Upper lobe of left lung (tissue), 4 donors: Measurements from ENCODE around the gene PPM1G.

ENCODE experiments used
- CTCF ChIP-seq, 6 experiments: fragments of 450-650 bp in 4 of 6; fragments of 200-600 bp in 2 of 6; sonication (generic) in 2 of 6; IDR thresholded peaks; one replicate each; pipeline ENCODE4 v1.5.1; 2016 to 2019; ENCODE audit warnings: antibody characterized with exemption in 6 of 6
- EP300 ChIP-seq, 4 donors: sonication (generic); formaldehyde crosslinking; IDR thresholded peaks; one replicate each; pipeline ENCODE4 v1.5.1; 2017; ENCODE audit warnings: antibody characterized with exemption in 4 of 4, control low read depth in 2 of 4
- POLR2A ChIP-seq, 4 donors: fragments of 450-650 bp; IDR thresholded peaks; one replicate each; pipeline ENCODE4 v1.5.1; 2016 to 2017; ENCODE audit warnings: antibody characterized with exemption in 4 of 4, mild to moderate bottlenecking in 2 of 4

DNA sequence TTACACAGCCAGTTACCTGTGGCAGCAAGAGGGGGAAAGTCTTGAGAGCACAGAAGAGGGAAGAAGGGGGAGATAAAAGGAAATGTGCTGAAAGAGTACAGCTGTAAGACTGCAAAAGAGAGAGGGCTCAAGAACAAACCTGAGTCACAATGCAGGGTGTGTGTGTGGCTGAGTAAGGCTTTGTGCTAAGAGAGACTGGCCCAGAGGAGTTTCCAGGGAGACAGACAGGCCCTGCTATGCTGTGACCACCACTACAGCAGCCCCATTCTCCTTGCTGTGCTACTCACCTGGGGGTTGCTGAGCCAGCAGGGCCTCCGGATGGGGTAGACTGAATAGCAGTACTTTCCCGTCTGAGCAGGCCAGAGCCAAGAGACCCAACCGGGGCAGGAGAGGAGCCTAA is 74.1 kb downstream of the PPM1G start:
- TF ChIP-seq CTCF (IDR thresholded peaks at IDR 0.05) = no peak
- no peak for TF ChIP-seq POLR2A (IDR thresholded peaks at IDR 0.05)
- no peak for TF ChIP-seq EP300 (IDR thresholded peaks at IDR 0.05)
